IMR-90 (cell line): ENCODE results near the gene HDHD2. TPM values are rescaled to one million over a fixed set of nuclear protein-coding genes. Genes with fewer than 3 reads are reported as not detected.

ENCODE experiments used
- ATAC-seq: fragments of 200-7000 bp; cut with Tn5 transposase; 2 replicates; pipeline ENCODE4 v1.9.1; 2020; ENCODE audit warnings: low read depth, mild to moderate bottlenecking, moderate library complexity
- BruUV-seq: library from RNA; stranded (reverse); fragments of 400-500 nt; replicated peaks from 2 replicates; lab custom pipeline; 2021; lab: Mats Ljungman, UMichigan
- CTCF ChIA-PET: fragments of 300-600 bp; formaldehyde crosslinking; extraction: SDS; loops from one replicate; lab custom pipeline; 2021; ENCODE audit warnings: antibody characterized with exemption; lab: Yijun Ruan, JAX
- POLR2A ChIA-PET: fragments of 300-600 bp; sonication (Branson Sonifier 250); formaldehyde crosslinking; loops from one replicate; lab custom pipeline; 2022; ENCODE audit warnings: antibody characterized with exemption; ENCODE audit not compliant: unreplicated experiment; lab: Charles Lee
- DNase-seq: peaks from one replicate; pipeline ENCODE4 v3.0.0; 2013
- H2AFZ ChIP-seq: replicated peaks from 2 replicates; pipeline ENCODE3; 2013; ENCODE audit warnings: low read length, mild to moderate bottlenecking; ENCODE audit not compliant: poor library complexity
- H2AK5ac ChIP-seq: 2 replicates; pipeline ENCODE4 v1.6.1; 2013; ENCODE audit warnings: low read depth, low read length, inconsistent platforms
- H2AK9ac ChIP-seq: replicated peaks from 2 replicates; pipeline ENCODE3; 2013; ENCODE audit warnings: mild to moderate bottlenecking, low read depth, low read length, moderate library complexity; ENCODE audit not compliant: poor library complexity
- H2BK120ac ChIP-seq: 2 replicates; pipeline ENCODE4 v1.6.1; 2013; ENCODE audit warnings: low read depth, low read length, inconsistent platforms
- H2BK15ac ChIP-seq: 3 replicates; pipeline ENCODE4 v1.6.1; 2013; ENCODE audit warnings: low read depth, low read length, inconsistent platforms
- H2BK20ac ChIP-seq: 2 replicates; pipeline ENCODE4 v1.6.1; 2013; ENCODE audit warnings: low read depth, mild to moderate bottlenecking, inconsistent platforms, low read length, moderate library complexity
- H2BK5ac ChIP-seq: 2 replicates; pipeline ENCODE4 v1.6.1; 2013; ENCODE audit warnings: mild to moderate bottlenecking, low read depth, low read length, inconsistent platforms; ENCODE audit not compliant: poor library complexity, severe bottlenecking
- H3K14ac ChIP-seq: replicated peaks from 2 replicates; pipeline ENCODE4 v1.6.1; 2013; ENCODE audit warnings: low read depth, low read length, inconsistent platforms
- H3K18ac ChIP-seq: 2 replicates; pipeline ENCODE4 v1.6.1; 2013; ENCODE audit warnings: low read depth, low read length, control low read depth
- H3K23ac ChIP-seq: 2 replicates; pipeline ENCODE4 v1.6.1; 2013; ENCODE audit warnings: low read depth, low read length, inconsistent platforms
- H3K27ac ChIP-seq: 2 replicates; pipeline ENCODE4 v1.5.1; 2013; ENCODE audit warnings: mild to moderate bottlenecking, control low read depth, low read length; ENCODE audit not compliant: insufficient read depth
- H3K27me3 ChIP-seq: 2 replicates; pipeline ENCODE4 v1.6.1; 2013; ENCODE audit warnings: low read length; ENCODE audit not compliant: control insufficient read depth, insufficient read depth
- H3K36me3 ChIP-seq: 2 replicates; pipeline ENCODE4 v1.6.1; 2013; ENCODE audit warnings: low read length, mixed read lengths; ENCODE audit not compliant: control insufficient read depth, insufficient read depth
- H3K4ac ChIP-seq: 2 replicates; pipeline ENCODE4 v1.6.1; 2013; ENCODE audit warnings: low read depth, low read length, inconsistent platforms
- H3K4me1 ChIP-seq: 2 replicates; pipeline ENCODE4 v1.6.1; 2013; ENCODE audit warnings: low read length, mixed read lengths; ENCODE audit not compliant: control insufficient read depth, insufficient read depth
- H3K4me2 ChIP-seq: 2 replicates; pipeline ENCODE4 v1.6.1; 2013; ENCODE audit warnings: low read depth, mild to moderate bottlenecking, control low read depth, low read length, moderate library complexity
- H3K4me3 ChIP-seq: 2 replicates; pipeline ENCODE4 v1.5.1; 2013; ENCODE audit warnings: low read depth, mild to moderate bottlenecking, control low read depth, low read length, moderate library complexity; ENCODE audit not compliant: insufficient read depth
- H3K56ac ChIP-seq: 2 replicates; pipeline ENCODE4 v1.6.1; 2013; ENCODE audit warnings: low read length, inconsistent platforms; ENCODE audit not compliant: insufficient read depth; ENCODE audit errors: extremely low read depth
- H3K79me1 ChIP-seq, 2 experiments: 2 replicates each; pipeline ENCODE4 v1.6.1; 2013; ENCODE audit warnings: low read length in 2 of 2, inconsistent platforms in 1 of 2, low read depth in 1 of 2
- H3K9ac ChIP-seq: 2 replicates; pipeline ENCODE4 v1.6.1; 2013; ENCODE audit warnings: low read depth, low read length, control low read depth
- H3K9me1 ChIP-seq: 2 replicates; pipeline ENCODE4 v1.6.1; 2013; ENCODE audit warnings: low read length, inconsistent platforms; ENCODE audit not compliant: insufficient read depth
- H3K9me3 ChIP-seq: 2 replicates; pipeline ENCODE4 v1.6.1; 2013; ENCODE audit warnings: low read length; ENCODE audit not compliant: control insufficient read depth, insufficient read depth
- H4K20me1 ChIP-seq: 2 replicates; pipeline ENCODE4 v1.6.1; 2013; ENCODE audit warnings: low read length, inconsistent platforms; ENCODE audit not compliant: insufficient read depth
- H4K5ac ChIP-seq: 2 replicates; pipeline ENCODE4 v1.6.1; 2013; ENCODE audit warnings: mild to moderate bottlenecking, low read depth, low read length, control low read depth
- H4K8ac ChIP-seq, 2 experiments: 2 replicates each; pipeline ENCODE4 v1.6.1; 2013; ENCODE audit warnings: low read depth in 2 of 2, low read length in 2 of 2, control low read depth in 1 of 2, inconsistent platforms in 1 of 2
- H4K91ac ChIP-seq: 2 replicates; pipeline ENCODE4 v1.6.1; 2013; ENCODE audit warnings: low read depth, low read length, inconsistent platforms; ENCODE audit not compliant: insufficient read depth
- BHLHE40 ChIP-seq: fragments of 150-350 bp; IDR thresholded peaks from 2 replicates; pipeline ENCODE4 v1.6.1; 2016; ENCODE audit warnings: mild to moderate bottlenecking, low read depth, low read length
- CEBPB ChIP-seq: IDR thresholded peaks from 2 replicates; pipeline ENCODE4 v1.6.1; 2012; ENCODE audit warnings: low read depth, low read length, improper control_type of control experiment
- CHD1 ChIP-seq: IDR thresholded peaks from 2 replicates; pipeline ENCODE4 v1.6.1; 2012; ENCODE audit warnings: low read depth, low read length, improper control_type of control experiment
- FOS ChIP-seq: fragments of 150-350 bp; IDR thresholded peaks from 2 replicates; pipeline ENCODE4 v1.6.1; 2016; ENCODE audit warnings: low read depth, low read length
- MAFK ChIP-seq: IDR thresholded peaks from 2 replicates; pipeline ENCODE4 v1.6.1; 2012; ENCODE audit warnings: low read depth, low read length, improper control_type of control experiment
- MAZ ChIP-seq: IDR thresholded peaks from 2 replicates; pipeline ENCODE4 v1.6.1; 2012; ENCODE audit warnings: low read depth, mild to moderate bottlenecking, low read length, improper control_type of control experiment, moderate library complexity, borderline replicate concordance
- MXI1 ChIP-seq: IDR thresholded peaks from 2 replicates; pipeline ENCODE4 v1.6.1; 2012; ENCODE audit warnings: low read depth, mild to moderate bottlenecking, low read length, moderate library complexity, borderline replicate concordance
- NFE2L2 ChIP-seq: fragments of 150-350 bp; IDR thresholded peaks from 2 replicates; pipeline ENCODE4 v1.6.1; 2016; ENCODE audit warnings: low read depth, mild to moderate bottlenecking, low read length
- POLR2A ChIP-seq: IDR thresholded peaks from 2 replicates; pipeline ENCODE4 v1.6.1; 2012; ENCODE audit warnings: mild to moderate bottlenecking, low read depth, low read length
- RAD21 ChIP-seq: IDR thresholded peaks from 2 replicates; pipeline ENCODE4 v1.6.1; 2012; ENCODE audit warnings: low read length, improper control_type of control experiment
- RCOR1 ChIP-seq: IDR thresholded peaks from 2 replicates; pipeline ENCODE4 v1.6.1; 2012; ENCODE audit warnings: mild to moderate bottlenecking, low read length, improper control_type of control experiment; ENCODE audit not compliant: insufficient replicate concordance
- RFX5 ChIP-seq: IDR thresholded peaks from 2 replicates; pipeline ENCODE4 v1.8.0; 2012; ENCODE audit warnings: low read depth, mild to moderate bottlenecking, low read length, moderate library complexity
- SMC3 ChIP-seq: fragments of 150-350 bp; IDR thresholded peaks from 2 replicates; pipeline ENCODE4 v1.6.1; 2016; ENCODE audit warnings: low read depth, mild to moderate bottlenecking, antibody characterized with exemption, low read length, moderate library complexity
- WGBS, 2 experiments: methylation state at CpG; one replicate each; pipeline versions ENCODE4 v1.1.5 to v1.1.7; 2013; ENCODE audit warnings: missing lambda C conversion rate in 2 of 2; ENCODE audit not compliant: insufficient read length in 1 of 2; ENCODE audit errors: extremely low coverage in 2 of 2; 5-methylcytosine and 5-hydroxymethylcytosine counted together
- dilution Hi-C: fragments of 300-500 bp; cut with HindIII; formaldehyde crosslinking; loops from one replicate; pipeline ENCODE4 v1.14.3; 2018; ENCODE audit warnings: low sequenced_read_pairs; ENCODE audit not compliant: unreplicated experiment
- in situ Hi-C: fragments of 300-500 bp; cut with MboI; formaldehyde crosslinking; loops from 3 replicates; pipeline ENCODE4 v1.14.3; 2019; ENCODE audit warnings: low sequenced_read_pairs, inconsistent platforms, mixed read lengths
- intact Hi-C: fragments of 100-400 bp; cut with micrococcal nuclease; formaldehyde crosslinking; loops from 2 replicates; pipeline ENCODE4 v1.10.0; 2022
- polyA plus RNA-seq, 3 experiments: library from polyadenylated mRNA; depleted of rRNA; stranded (reverse); fragments of >200 nt; gene quantifications; 2 replicates each; pipeline ENCODE4 v1.2.3, GENCODE V29; 2012; ENCODE audit warnings: low replicate concordance in 1 of 3
- total RNA-seq: library from RNA; depleted of rRNA; stranded (reverse); fragments of >200 nt; gene quantifications from 2 replicates; pipeline ENCODE4 v1.2.3, GENCODE V29; 2012
- TF ChIP-seq, protein P1 (sequence below): conservative IDR thresholded peaks from 2 replicates; pipeline ENCODE4 v1.5.1; 2012; ENCODE audit warnings: mild to moderate bottlenecking, low read depth, low read length, improper control_type of control experiment
- TF ChIP-seq, protein P2 (sequence below): fragments of 150-350 bp; IDR thresholded peaks from 2 replicates; pipeline ENCODE4 v1.6.1; 2017; ENCODE audit warnings: mild to moderate bottlenecking, antibody characterized with exemption, low read length, low read depth
- TF ChIP-seq, protein P3 (sequence below): fragments of 150-350 bp; IDR thresholded peaks from 2 replicates; pipeline ENCODE4 v1.6.1; 2016; ENCODE audit warnings: low read depth, mild to moderate bottlenecking, low read length, moderate library complexity, borderline replicate concordance

HDHD2 gene
- total and polyA plus RNA-seq, 2 of the 4 experiments (the other 2 are of a cell fraction), result 7.2 to 18.6 TPM

DNA sequence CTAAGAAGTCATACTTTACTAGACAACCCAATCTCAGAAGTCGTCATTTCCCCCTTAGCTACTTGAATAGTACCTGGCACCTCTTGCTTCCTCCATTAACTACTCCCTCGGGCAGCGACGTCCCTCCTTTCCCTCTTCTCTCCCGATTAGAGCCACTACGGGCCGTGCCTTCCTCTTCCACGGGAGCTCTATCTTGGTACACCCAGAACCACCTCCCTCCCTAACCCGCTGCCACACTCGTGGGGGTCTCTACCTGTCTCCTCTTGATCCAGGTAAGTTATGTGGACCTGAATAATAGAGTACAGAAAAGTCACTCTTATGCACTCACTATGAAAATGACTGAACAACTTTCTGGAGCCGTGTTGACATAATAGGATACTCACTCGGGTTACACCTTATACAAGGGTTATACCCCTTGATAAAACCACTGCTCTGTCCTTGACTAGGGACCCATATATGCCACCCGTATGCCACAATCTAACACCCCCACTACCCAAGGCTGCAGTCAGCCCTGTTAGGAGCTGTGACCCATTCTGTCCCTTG is 595 bp upstream of the HDHD2 start:
- H2BK5ac ChIP-seq, result peak overlapping the region; percentile 90
- H3K9me3 ChIP-seq, result no peaks in the 10 kb centered on the region
- H2BK20ac ChIP-seq, result no peak overlapping the region
- peak overlapping the region; percentile 95 to 99 for H4K8ac ChIP-seq
- WGBS, 2 experiments, result no CpG with 5 or more reads among the region's 13 CpGs
- ChIA-PET POLR2A (no interaction called here), CTCF (no interaction called here)
- peak overlapping the region; percentile 98 for H3K14ac ChIP-seq
- dilution Hi-C loops, result no loop called here
- H3K4me2 ChIP-seq, result peak overlapping the region; percentile 91
- BruUV-seq, result no TSS peak
- peak overlapping the region; percentile 98 for H2AFZ ChIP-seq
- peak overlapping the region; percentile 91 for H4K91ac ChIP-seq
- ATAC-seq, result peak; percentile 13
- no peaks in the 10 kb centered on the region for H4K20me1 ChIP-seq
- H3K27me3 ChIP-seq, result no peaks in the 10 kb centered on the region
- H3K27ac ChIP-seq, result peak overlapping the region; percentile 95
- H3K18ac ChIP-seq, result peak overlapping the region; percentile 63; the same call in 1 of the 2 replicates
- TF ChIP-seq, protein P1, sequence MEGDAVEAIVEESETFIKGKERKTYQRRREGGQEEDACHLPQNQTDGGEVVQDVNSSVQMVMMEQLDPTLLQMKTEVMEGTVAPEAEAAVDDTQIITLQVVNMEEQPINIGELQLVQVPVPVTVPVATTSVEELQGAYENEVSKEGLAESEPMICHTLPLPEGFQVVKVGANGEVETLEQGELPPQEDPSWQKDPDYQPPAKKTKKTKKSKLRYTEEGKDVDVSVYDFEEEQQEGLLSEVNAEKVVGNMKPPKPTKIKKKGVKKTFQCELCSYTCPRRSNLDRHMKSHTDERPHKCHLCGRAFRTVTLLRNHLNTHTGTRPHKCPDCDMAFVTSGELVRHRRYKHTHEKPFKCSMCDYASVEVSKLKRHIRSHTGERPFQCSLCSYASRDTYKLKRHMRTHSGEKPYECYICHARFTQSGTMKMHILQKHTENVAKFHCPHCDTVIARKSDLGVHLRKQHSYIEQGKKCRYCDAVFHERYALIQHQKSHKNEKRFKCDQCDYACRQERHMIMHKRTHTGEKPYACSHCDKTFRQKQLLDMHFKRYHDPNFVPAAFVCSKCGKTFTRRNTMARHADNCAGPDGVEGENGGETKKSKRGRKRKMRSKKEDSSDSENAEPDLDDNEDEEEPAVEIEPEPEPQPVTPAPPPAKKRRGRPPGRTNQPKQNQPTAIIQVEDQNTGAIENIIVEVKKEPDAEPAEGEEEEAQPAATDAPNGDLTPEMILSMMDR, result no peak
- no peak for TF ChIP-seq NFE2L2
- TF ChIP-seq MAZ, result no peak
- no peak for TF ChIP-seq SMC3
- no peak for TF ChIP-seq POLR2A
- TF ChIP-seq CEBPB, result no peak
- TF ChIP-seq, protein P2, sequence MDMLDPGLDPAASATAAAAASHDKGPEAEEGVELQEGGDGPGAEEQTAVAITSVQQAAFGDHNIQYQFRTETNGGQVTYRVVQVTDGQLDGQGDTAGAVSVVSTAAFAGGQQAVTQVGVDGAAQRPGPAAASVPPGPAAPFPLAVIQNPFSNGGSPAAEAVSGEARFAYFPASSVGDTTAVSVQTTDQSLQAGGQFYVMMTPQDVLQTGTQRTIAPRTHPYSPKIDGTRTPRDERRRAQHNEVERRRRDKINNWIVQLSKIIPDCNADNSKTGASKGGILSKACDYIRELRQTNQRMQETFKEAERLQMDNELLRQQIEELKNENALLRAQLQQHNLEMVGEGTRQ, result no peak
- TF ChIP-seq FOS, result no peak
- TF ChIP-seq RCOR1, result no peak
- TF ChIP-seq MAFK, result no peak
- no peak for TF ChIP-seq RAD21
- TF ChIP-seq, protein P3, sequence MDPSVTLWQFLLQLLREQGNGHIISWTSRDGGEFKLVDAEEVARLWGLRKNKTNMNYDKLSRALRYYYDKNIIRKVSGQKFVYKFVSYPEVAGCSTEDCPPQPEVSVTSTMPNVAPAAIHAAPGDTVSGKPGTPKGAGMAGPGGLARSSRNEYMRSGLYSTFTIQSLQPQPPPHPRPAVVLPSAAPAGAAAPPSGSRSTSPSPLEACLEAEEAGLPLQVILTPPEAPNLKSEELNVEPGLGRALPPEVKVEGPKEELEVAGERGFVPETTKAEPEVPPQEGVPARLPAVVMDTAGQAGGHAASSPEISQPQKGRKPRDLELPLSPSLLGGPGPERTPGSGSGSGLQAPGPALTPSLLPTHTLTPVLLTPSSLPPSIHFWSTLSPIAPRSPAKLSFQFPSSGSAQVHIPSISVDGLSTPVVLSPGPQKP, result no peak
- no peak for TF ChIP-seq RFX5
- TF ChIP-seq BHLHE40, result no peak
- no peak for TF ChIP-seq MXI1
- TF ChIP-seq CHD1, result no peak
- intact Hi-C loops, result loop anchor here (1.0 kb wide), 2 partner anchors 24 to 40 kb away; no protein-coding TSS in a partner anchor
- peak overlapping the region; percentile 98; the same call in 1 of the 2 replicates for H3K56ac ChIP-seq
- peak overlapping the region; percentile 29; the same call in 1 of the 3 replicates for H2BK15ac ChIP-seq
- peaks cover 9% of the 10 kb centered on the region for H3K9me1 ChIP-seq
- H2BK120ac ChIP-seq, result no peak overlapping the region; the same call in 1 of the 2 replicates
- peak overlapping the region; percentile 92 for H4K5ac ChIP-seq
- peak overlapping the region; percentile 94 for H3K4ac ChIP-seq
- H3K79me1 ChIP-seq, result peaks cover 14 to 43% of the 10 kb centered on the region in 2 experiments
- DNase-seq, result no peak
- H2AK9ac ChIP-seq, result peak overlapping the region; percentile 99
- H3K23ac ChIP-seq, result peak overlapping the region; percentile 99
- H3K9ac ChIP-seq, result peak overlapping the region; percentile 98
- peaks cover 2% of the 10 kb centered on the region; the same call in 1 of the 2 replicates for H3K36me3 ChIP-seq
- in situ Hi-C loops, result no loop called here
- peak overlapping the region; percentile 84 for H2AK5ac ChIP-seq
- H3K4me3 ChIP-seq, result peak overlapping the region; percentile 77
- H3K4me1 ChIP-seq, result peaks cover 5% of the 10 kb centered on the region
